ENCODE measurements around the gene CHN1.

The CHN1 gene

GRCh38 chr2:174868878-174869277 lies 136.3 kb downstream of the CHN1 start:
- Histone ChIP-seq H3K4me3 (ENCODE audit: severe bottlenecking) (no peak overlapping the region), H3K27ac (ENCODE audit: poor library complexity, severe bottlenecking) (no peak overlapping the region), H3K9me3 (ENCODE audit: severe bottlenecking) (no peaks in the 10 kb centered on the region), H3K36me3 (ENCODE audit: low read depth) (no peaks in the 10 kb centered on the region), H3K4me1 (ENCODE audit: insufficient read depth, poor library complexity, severe bottlenecking) (no peaks in the 10 kb centered on the region), H3K27me3 (ENCODE audit: insufficient read depth, poor library complexity, severe bottlenecking) (no peaks in the 10 kb centered on the region)
- no peak for TF ChIP-seq CTCF (IDR thresholded peaks at IDR 0.05; ENCODE audit: poor library complexity, severe bottlenecking)
- DNase-seq (ENCODE audit: low spot score) (no peak), ATAC-seq (ENCODE audit: low read depth) (no peak)

GRCh38 chr2:174866421-174866820 lies 138.8 kb downstream of the CHN1 start:
- H3K4me3 ChIP-seq (ENCODE audit: severe bottlenecking) = no peak overlapping the region
- DNase-seq (ENCODE audit: low spot score) (no peak), ATAC-seq (ENCODE audit: low read depth) (no peak)
- H3K36me3 ChIP-seq (ENCODE audit: low read depth) = no peaks in the 10 kb centered on the region
- H3K4me1 ChIP-seq (ENCODE audit: insufficient read depth, poor library complexity, severe bottlenecking) = no peaks in the 10 kb centered on the region
- TF ChIP-seq CTCF (IDR thresholded peaks at IDR 0.05; ENCODE audit: poor library complexity, severe bottlenecking) = no peak
- no peak overlapping the region for H3K27ac ChIP-seq (ENCODE audit: poor library complexity, severe bottlenecking)
- H3K9me3 ChIP-seq (ENCODE audit: severe bottlenecking) = no peaks in the 10 kb centered on the region
- no peaks in the 10 kb centered on the region for H3K27me3 ChIP-seq (ENCODE audit: insufficient read depth, poor library complexity, severe bottlenecking)

DNA sequence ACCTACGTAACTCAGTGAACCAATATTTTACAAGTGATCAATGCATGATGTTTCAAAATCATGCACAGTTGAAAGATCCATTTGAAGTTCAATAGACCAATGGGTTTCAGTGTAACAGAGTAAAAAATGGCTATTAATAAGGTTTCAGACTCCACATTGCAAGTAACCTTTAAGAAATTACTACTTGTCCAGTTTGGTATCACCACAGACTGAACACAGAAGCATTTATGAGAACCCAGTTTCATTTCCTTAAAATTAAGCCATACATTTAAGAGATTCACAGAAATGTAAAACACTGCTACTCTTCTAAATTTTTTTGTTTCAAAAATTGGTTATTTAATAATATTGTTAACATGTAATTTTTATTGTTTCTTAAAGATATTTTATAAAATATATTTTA lies 142.0 kb downstream of the CHN1 start:
- ATAC-seq (ENCODE audit: low read depth) = no peak
- Histone ChIP-seq H3K27ac (ENCODE audit: poor library complexity, severe bottlenecking) (no peak overlapping the region), H3K27me3 (ENCODE audit: insufficient read depth, poor library complexity, severe bottlenecking) (no peaks in the 10 kb centered on the region), H3K36me3 (ENCODE audit: low read depth) (no peaks in the 10 kb centered on the region), H3K4me3 (ENCODE audit: severe bottlenecking) (no peak overlapping the region), H3K4me1 (ENCODE audit: insufficient read depth, poor library complexity, severe bottlenecking) (no peaks in the 10 kb centered on the region), H3K9me3 (ENCODE audit: severe bottlenecking) (no peaks in the 10 kb centered on the region)
- no peak for DNase-seq (ENCODE audit: low spot score)
- TF ChIP-seq CTCF (IDR thresholded peaks at IDR 0.05; ENCODE audit: poor library complexity, severe bottlenecking) = no peak

DNA sequence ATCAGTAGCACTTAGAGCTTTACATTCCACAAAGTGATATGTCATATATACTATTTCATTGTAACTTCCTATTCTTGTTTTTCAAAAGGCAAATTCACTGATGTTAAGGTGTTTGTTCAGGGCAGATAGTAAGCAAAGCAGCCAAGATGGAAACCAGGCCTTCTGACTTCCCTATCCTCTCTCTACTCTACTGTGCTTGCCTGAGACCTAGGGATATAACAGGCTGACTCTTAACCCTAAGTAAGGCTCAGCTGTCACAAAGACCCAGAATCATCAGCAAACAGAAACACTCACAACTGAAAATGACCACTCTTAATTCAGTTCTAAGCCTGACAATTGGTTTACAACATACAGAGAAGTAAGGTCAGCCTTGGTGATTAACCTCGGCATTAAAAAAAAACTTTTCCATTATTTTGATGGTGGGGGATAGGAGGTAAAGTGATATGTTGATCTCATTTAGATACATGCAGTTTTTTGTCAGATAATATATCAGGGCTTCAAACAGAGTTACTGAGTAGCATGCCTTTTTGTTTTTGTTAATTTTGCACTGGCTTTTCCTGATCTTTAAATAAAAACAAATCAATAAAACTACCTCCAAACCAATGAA lies 145.5 kb downstream of the CHN1 start:
- no peak for DNase-seq (ENCODE audit: low spot score)
- no peak for TF ChIP-seq CTCF (IDR thresholded peaks at IDR 0.05; ENCODE audit: poor library complexity, severe bottlenecking)
- Histone ChIP-seq H3K27ac (ENCODE audit: poor library complexity, severe bottlenecking) (no peak overlapping the region), H3K9me3 (ENCODE audit: severe bottlenecking) (no peaks in the 10 kb centered on the region), H3K4me1 (ENCODE audit: insufficient read depth, poor library complexity, severe bottlenecking) (no peaks in the 10 kb centered on the region), H3K4me3 (ENCODE audit: severe bottlenecking) (no peak overlapping the region), H3K36me3 (ENCODE audit: low read depth) (no peaks in the 10 kb centered on the region), H3K27me3 (ENCODE audit: insufficient read depth, poor library complexity, severe bottlenecking) (no peaks in the 10 kb centered on the region)
- no peak for ATAC-seq (ENCODE audit: low read depth)

GRCh38 chr2:174858745-174859144 lies 146.4 kb downstream of the CHN1 start:
- H3K4me1 ChIP-seq (ENCODE audit: insufficient read depth, poor library complexity, severe bottlenecking) = no peaks in the 10 kb centered on the region
- no peaks in the 10 kb centered on the region for H3K36me3 ChIP-seq (ENCODE audit: low read depth)
- H3K9me3 ChIP-seq (ENCODE audit: severe bottlenecking) = no peaks in the 10 kb centered on the region
- DNase-seq (ENCODE audit: low spot score) = no peak
- H3K27ac ChIP-seq (ENCODE audit: poor library complexity, severe bottlenecking) = no peak overlapping the region
- no peak for ATAC-seq (ENCODE audit: low read depth)
- no peak overlapping the region for H3K4me3 ChIP-seq (ENCODE audit: severe bottlenecking)
- no peak for TF ChIP-seq CTCF (IDR thresholded peaks at IDR 0.05; ENCODE audit: poor library complexity, severe bottlenecking)
- no peaks in the 10 kb centered on the region for H3K27me3 ChIP-seq (ENCODE audit: insufficient read depth, poor library complexity, severe bottlenecking)

Data from RWPE2 (cell line).